Fibroblast of skin of right biceps (primary cell): ENCODE data around the gene PITPNM2.
A peak's percentile ranks its signal among the peaks of the same experiment; 100 is the strongest.
"Not testable (repeated sequence)": the region's sequence is repeated elsewhere in the genome, so short reads cannot be mapped to it uniquely, and the experiment has no call there.

Experiments
- DNase-seq: peaks from one replicate; pipeline ENCODE4 v3.0.0-alpha.2; 2013

The PITPNM2 gene

DNA sequence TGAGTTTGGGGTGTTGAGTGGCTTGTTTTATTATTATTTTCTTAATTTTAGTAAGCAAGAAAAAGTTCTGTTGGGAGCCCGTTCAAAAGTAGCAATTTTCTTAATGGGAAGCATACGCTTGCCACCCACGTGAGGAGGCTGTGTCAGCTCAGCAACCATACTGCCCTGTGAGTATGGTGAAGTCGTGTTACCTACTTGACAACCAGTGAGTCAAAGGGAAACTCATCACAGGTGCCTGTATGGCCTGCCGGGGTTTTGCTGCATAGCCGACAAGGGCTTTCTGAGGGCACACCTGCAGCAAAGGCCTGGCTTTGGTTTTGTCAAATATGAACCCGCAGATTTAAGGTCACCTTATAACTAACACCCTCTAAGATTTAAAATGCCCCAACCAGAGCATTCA lies 31.1 kb downstream of the PITPNM2 start:
- no peak for DNase-seq

DNA sequence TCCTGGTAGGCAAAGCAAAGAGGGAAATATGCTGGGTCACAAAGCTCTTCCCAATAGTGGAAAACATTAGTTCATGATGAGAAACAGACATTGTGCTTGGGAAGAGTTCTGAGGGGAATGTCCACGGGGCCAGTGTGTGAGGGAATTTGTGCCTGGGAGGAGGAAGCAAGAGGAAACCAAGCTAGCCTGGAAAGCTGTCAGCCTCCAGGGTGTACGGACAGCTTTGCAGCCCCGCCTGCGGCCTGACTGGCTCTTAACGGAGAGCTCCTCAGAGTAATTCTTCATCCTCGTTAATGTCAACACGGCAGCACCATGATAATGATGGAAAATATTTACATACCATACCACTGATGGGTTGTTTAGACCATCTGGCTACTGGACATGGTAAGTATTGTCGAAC lies 32.4 kb downstream of the PITPNM2 start:
- no peak for DNase-seq

DNA sequence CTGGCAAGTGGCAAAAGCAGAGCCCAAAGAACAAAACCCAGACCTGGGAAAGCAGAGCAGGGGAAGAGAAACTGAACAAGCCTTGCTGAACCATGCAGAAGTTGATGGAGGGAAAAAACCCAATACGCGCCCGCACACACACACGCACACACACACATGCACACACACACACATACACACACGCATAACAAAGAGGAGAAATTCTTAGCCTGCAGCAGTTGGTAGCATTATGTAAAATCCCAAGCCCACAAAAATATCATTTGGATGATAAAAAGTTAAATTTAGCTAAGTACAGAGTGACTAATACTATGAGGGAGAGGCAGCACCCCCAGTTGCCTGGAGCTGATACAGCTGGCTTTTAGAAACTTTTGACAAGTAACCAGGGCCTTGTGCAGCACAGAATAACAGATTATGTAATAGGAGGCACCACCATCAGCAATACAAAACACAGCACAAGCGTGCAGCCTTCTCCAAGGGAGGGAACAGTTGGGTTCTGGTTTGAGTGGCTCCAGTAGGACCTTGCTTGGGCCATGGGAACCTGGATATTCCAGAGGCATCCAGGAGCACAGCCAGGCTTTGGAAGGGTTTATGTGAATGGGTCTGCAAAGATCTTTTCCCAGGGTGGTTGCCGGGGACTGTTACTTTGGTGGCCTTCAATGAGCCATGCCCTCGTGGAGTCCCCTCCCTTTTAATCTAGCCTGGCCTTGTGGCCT lies 35.3 kb downstream of the PITPNM2 start:
- peak; percentile 94 for DNase-seq

DNA sequence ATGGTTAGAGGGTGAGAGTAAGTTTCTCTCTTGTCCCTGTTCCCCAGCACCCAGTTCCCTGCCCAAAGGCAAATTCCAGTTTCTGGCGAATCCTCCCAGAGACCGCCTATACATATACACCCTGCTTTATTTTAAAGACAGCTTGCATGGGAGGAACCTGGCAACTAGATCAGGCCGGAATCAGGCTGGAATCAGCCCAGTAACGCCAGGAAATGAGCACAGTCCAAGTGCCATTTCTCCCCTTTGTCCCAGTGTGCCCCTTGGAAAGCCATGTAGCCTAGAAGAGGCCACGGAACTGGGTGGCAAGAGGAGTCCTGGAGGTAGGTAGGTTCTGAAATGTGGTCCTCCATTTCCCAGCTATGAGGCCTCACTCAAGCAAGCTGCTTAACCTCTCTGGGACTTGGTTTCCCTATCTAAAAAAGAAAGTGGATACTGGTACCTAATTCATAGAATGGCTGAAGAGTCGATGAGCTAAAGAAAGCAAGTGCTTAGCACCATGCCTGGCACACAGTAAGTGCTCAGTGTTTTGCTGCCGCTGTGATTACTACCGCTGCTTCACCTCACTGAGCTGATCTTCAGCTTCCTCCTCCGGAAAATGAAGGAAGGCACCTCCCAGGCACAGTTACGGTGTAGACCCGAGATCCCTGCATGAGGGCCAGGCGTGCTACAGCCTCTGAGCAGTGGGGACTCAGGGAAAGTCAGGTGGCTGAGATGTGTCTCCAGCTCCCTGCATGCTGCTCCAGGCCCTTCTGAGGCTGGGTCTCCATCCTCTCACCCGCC lies 36.4 kb downstream of the PITPNM2 start:
- no peak for DNase-seq

DNA sequence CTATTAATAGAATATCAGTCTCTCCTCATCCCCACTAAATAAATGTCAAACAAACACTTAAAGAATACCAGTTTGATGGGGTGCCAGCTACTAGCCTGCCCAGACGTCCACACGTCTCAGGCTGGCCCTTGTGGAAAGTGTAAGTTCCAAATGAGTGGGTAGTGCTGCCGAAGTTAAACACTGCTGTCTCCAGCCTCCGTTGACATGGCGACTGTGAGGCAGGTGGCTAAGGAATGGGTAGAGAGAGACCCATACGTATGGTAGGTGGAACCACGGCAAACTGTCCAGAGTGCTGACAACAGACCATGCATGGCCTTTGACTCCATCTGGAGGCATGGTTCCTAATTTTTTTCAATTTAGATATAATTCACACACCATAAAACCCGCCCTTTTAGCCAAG lies 37.9 kb downstream of the PITPNM2 start:
- DNase-seq: no peak

DNA sequence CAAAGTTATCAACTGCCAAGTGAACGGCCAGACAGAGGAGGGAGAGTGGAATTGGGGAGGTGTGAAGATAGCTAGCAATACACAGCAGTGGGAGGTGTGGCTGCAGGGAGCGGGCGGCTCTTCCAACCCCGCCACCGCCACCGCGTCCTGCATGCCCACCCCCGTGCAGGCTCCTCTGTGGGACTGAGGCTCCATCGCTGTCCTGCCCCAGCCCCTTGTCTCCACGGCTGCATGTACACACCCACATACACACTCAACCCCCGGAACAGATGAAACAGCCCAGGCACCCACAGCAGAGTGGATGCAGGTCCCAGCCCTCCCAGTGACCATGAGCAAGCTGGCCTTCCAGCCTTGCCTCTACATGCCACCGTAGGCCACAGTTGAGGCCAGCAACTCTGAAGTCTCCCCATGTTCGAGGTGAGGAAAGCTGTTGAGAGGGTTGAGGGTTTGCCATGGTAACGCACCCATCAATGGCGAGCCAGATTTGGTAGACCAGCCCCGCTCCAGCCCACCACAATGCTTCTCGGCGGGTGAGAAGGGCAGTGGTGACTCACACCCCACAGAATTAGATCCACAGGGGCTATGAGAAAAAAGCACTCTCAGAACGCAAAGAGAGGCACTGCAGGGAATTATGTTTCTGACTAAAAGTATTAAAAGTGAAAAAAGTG lies 39.3 kb downstream of the PITPNM2 start:
- peak; percentile 54 for DNase-seq

DNA sequence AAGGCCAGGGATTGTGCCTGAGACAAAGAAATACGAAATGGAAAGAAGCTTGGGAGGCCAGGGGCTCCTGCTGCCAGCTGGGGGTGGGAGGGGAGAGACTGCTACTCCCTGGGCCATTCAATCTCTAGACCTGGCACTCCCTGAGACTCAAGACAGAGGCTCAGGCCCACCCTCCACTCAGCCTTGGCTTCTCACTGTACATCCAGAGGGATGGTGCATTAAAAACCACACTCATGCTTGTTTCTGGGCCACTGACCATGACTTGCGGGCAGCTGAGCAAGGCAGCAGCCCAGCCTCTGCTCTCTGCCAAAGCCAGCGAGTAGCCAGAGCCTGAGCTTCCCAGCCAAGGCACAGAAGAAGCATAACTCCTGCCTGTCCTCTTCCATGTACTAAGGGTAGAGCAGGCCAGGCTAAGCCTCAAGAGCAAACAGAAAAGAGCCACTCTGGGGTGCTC lies 41.5 kb downstream of the PITPNM2 start:
- DNase-seq: no peak

DNA sequence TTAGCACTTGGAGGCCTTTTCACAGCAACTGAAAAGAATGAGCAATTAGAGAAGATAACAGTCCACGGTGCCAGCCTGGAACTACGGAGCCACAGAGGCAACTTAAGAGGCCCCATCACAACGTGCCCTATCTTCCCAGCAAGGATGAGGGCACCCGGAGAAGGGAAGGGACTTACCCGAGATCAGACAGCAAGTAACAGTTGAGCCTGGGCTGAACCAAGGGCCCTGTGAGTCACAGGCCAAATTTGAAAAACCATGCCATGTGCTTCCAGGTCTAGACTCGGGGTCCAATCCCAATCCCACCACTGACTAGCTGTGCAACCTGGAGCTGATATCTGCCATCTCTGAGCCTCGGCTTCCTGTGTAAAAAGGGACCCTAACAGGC lies 42.2 kb downstream of the PITPNM2 start:
- DNase-seq: no peak

DNA sequence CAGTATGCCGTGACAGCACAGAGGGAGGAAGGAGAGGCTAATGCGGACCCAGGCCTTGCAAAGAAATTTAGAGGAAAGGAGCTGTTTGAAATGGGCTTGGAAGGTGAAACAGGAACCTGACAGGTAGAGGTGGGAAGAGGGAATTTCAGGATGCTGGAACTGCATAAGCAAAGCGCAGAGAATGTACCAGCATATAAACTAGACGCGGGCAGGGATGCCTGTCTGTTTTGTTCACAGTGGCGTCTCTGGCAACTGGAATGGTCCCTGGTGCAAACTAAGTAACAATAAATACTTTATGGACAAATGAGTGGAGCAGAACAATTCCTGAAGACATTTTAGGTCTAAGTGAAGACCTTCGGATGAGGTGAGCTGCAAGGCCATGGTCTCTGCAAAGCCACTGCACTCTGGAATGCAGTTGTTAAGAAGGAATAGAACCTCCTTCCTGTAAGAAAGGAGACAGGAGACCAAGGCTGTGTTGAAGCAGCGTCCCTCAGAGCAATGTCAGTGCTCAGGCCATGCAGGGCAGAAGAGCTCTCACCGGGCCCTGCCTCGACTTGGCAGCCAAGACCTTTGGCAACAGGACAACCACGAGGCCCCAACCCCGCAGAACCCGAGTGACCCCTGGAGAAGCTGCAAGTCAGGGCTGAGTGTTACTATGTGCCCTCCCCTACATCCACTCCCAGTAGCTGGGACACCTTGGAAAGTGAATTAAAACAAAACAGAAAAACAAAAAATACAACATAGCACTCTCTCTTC lies 42.8 kb downstream of the PITPNM2 start:
- DNase-seq: no peak

DNA sequence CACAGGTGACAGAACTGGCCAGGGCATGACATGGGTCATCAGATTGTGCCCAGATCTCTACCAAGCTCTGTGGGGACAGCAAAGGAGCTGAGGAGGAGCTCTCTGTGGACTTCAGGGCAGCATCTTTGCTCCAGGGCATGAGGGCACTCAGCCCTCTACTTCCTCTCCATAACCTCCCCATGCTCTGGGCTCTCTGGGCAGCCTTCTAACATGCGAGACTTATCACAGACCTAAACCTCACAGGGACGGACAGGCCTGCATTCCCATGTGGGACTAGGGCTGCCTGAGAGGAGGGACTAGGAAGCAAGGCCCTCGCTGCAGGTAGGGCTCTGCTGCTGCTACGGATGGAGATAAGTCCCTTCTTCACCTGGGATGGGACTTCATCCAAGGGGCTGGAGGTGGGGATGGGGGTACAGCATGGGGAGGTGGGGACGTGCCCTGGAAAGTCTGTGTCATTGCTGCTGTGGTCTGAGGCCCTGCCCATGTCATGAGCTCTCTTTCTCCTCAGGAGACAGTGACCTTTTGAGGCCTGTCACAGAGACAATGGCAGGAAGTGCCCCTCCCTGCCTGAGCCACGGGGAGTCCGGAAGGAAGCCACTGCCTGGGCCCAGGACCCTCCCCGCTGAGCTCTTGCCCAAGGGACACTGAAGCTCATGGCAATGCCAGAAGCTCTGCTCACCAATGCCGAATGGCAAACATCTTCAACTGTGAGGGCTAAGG lies 44.1 kb downstream of the PITPNM2 start:
- DNase-seq: no peak

DNA sequence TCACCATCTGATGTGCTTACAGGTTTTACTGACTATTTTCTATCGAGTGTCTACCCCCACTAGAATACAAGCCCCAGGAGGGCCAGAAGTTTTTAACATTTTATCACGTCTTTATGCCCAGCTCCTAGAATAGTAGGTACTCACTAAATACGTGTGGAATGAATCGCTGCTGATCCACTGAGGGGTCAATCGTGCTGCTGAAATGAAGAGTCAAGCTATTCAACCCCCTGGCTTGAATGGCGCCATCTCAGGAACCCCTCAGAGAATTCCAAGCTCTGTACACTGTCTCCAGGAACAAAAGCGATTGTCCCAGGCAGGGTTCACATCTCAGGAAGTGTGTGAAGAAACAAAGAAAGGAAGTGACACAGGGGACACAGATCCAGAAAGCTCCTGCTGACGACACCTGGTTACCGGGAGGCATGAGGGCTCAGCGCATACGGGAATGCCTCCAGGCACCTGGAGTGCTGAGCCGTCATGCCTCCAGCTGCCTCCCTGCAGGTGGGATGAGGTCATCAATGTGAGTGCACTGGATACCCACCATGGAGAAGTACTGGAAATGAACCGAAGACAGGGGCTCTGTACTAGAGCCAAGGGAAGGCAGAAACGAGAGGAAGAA lies 45.6 kb downstream of the PITPNM2 start:
- DNase-seq: no peak

DNA sequence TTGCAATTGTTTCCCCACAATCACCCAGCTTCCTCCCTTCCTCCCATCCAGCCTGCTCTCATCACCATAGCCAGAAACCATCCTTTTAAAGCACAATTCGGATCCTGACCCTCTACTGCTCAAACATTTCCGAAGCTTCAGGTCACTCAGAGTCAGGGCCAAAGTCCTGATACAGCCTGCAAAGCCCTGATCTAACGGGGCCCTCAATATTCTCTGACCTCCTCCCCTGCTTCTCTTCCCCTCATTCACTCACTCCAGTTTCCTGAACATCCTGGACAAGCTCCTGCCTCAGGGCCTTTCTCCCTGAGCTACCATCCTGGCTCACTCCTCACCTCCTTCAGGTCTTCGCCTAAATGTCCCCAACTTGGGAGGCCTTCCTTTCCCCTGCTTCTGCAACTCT lies 46.1 kb downstream of the PITPNM2 start:
- DNase-seq: no peak

DNA sequence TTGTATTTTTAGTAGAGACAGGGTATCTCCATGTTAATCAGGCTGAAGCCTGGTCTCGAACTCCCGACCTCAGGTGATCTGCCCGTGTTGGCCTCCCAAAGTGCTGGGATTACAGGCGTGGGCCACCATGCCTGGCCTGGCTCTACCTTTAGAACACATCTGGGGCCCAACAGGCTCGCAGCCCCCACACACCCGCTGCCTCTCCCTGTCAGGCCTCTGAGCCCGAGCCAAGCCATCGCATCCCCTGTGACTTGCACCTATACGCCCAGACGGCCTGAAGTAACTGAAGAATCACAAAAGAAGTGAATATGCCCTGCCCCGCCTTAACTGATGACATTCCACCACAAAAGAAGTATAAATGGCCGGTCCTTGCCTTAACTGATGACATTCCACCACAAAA lies 46.8 kb downstream of the PITPNM2 start:
- DNase-seq: not testable (repeated sequence)

DNA sequence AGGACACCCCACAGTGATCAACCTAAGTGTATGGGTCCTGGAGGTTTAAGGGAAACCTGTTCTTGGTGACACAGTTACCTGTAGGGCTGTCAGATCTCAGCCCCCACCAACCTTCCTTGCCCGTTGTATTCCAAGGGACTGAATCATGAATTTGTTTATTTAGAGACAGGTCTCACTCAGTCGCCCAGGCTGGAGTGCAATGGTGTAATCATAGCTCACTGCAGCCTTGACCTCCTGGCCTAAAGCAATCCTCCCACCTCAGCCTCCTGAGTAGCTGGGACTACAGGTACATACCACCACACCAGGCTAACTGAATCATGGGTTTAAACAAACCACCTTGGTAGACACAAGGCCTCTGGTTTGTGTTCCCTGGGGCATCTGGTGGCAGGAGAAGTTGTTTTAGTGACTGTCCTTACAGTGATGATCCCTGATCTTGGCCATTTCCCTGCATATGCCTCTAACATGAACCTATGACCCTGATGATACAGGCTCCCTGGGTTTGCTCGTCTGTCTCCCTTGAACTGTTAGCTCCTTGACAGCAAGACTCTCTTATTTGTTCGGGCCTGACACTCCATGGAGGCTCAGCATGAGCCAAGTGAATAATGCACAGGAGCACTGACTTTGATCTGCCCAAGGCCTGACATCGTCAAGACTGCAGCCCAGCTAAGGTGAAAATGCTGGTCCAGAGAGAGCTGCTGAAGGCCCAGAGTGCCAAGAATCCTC lies 47.9 kb downstream of the PITPNM2 start:
- DNase-seq: no peak

DNA sequence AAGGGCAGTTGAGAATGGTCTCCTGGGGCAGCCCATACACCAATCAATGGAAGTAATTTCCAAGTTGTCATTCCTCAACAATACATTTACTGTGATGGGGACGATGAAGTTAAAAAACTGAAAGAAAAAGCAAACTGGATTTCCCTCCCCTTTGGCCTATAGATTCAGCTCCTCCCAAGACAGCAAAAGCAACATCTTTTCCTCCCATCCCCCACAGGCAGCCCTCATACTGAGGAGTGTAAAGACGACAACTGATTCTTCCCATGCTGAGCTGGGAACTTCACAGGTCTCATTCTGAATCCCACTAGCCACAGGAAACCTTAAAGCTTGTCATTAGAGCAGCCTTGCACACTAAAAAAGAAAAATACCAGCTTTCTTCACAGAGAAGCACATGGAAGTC lies 48.5 kb downstream of the PITPNM2 start:
- no peak for DNase-seq

DNA sequence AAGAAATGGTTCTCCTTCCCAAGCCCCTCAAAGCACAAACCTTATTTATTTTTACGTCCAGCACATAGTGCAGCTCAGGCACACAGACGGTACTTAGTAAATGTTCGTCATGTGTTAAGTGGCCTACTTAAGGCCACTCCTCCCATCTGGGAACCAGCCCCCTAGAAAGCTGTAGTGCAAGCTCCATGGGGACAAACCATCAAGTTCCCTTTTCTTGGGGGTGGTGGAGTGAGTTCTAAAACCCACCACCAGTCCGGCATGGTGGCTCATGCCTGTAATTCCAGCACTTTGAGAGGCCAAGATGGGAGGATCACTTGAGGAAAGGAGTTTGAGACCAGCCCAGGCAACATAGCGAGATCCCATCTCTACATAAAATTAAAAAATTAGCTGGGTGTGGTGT lies 49.4 kb downstream of the PITPNM2 start:
- DNase-seq: no peak
